HCT116 (cell line): Measurements from ENCODE around the gene GIMAP6. TPM values are rescaled to one million over a fixed set of nuclear protein-coding genes. Genes with fewer than 3 reads are reported as not detected.
"Not testable (repeated sequence)": the region's sequence is repeated elsewhere in the genome, so short reads cannot be mapped to it uniquely, and the experiment has no call there.

Experiments
- ATAC-seq: fragments of 200-7000 bp; cut with Tn5 transposase; 2 replicates; pipeline ENCODE4 v1.9.1; 2020; ENCODE audit warnings: mild to moderate bottlenecking, moderate library complexity
- Bru-seq: library from RNA; stranded (reverse); fragments of 400-500 nt; gene quantifications from one replicate; lab custom pipeline; 2021; lab: Mats Ljungman, UMichigan
- BruChase-seq, 2 experiments: library from RNA; stranded (reverse); fragments of 400-500 nt; gene quantifications; one replicate each; lab custom pipeline; 2021; lab: Mats Ljungman, UMichigan
- BruUV-seq: library from RNA; stranded (reverse); fragments of 400-500 nt; replicated peaks from 2 replicates; lab custom pipeline; 2021; lab: Mats Ljungman, UMichigan
- CTCF ChIA-PET: fragments of 300-600 bp; sonication (Branson Sonifier 250); formaldehyde crosslinking; loops from one replicate; lab custom pipeline; 2021; ENCODE audit warnings: antibody characterized with exemption; lab: Charles Lee
- POLR2A ChIA-PET: fragments of 300-600, 350-600 bp; sonication (Branson Sonifier 250); formaldehyde crosslinking; loops from one replicate; lab custom pipeline; 2021; ENCODE audit warnings: antibody characterized with exemption; lab: Charles Lee
- RAD21 ChIA-PET, 2 experiments: fragments of 300-600 bp; sonication (Branson Sonifier 250); formaldehyde crosslinking; loops; one replicate each; lab custom pipeline; 2023; ENCODE audit warnings: low total read pairs in 2 of 2; ENCODE audit not compliant: uncharacterized antibody in 2 of 2, unreplicated experiment in 2 of 2, low non-redundant PET in 1 of 2; lab: Charles Lee
- DNase-seq: peaks from one replicate; pipeline ENCODE4 v3.0.0-alpha.2; 2010; ENCODE audit warnings: low read depth, low spot score
- H2AFZ ChIP-seq: fragments of 200-600 bp; shearing (Covaris generic), sonication (generic); 2 replicates; pipeline ENCODE4 v1.6.1; 2017; ENCODE audit warnings: low read depth, mixed run types, mixed read lengths, antibody characterized with exemption, low read length; ENCODE audit not compliant: poor library complexity, severe bottlenecking
- H3K27ac ChIP-seq: 2 replicates; pipeline ENCODE4 v1.5.1; 2012; ENCODE audit warnings: low read depth, low read length
- H3K27me3 ChIP-seq: fragments of 200-600 bp; sonication (generic); 2 replicates; pipeline ENCODE4 v1.6.1; 2016; ENCODE audit warnings: mixed run types, low read length, mixed read lengths; ENCODE audit not compliant: insufficient read depth
- H3K36me3 ChIP-seq, 2 experiments: fragments of 200-500 bp in 1 of 2; fragments of 200-600 bp in 1 of 2; sonication (Bioruptor generic) in 1 of 2; sonication (generic) in 1 of 2; 2 replicates each; pipeline versions ENCODE4 v1.5.1 to v1.6.1; 2014 to 2016; ENCODE audit warnings: low read length in 2 of 2, inconsistent platforms in 1 of 2, mixed read lengths in 1 of 2, mixed run types in 1 of 2; ENCODE audit not compliant: insufficient read depth in 2 of 2, control insufficient read depth in 1 of 2
- H3K4me1 ChIP-seq, 2 experiments: fragments of 200-600 bp in 1 of 2; sonication (generic) in 1 of 2; 2 replicates each; pipeline versions ENCODE4 v1.5.1 to v1.6.1; 2012 to 2017; ENCODE audit warnings: low read length in 2 of 2, inconsistent platforms in 1 of 2, mild to moderate bottlenecking in 1 of 2, mixed read lengths in 1 of 2, mixed run types in 1 of 2, moderate library complexity in 1 of 2; ENCODE audit not compliant: insufficient read depth in 2 of 2, control insufficient read depth in 1 of 2
- H3K4me2 ChIP-seq: fragments of 200-600 bp; sonication (generic); 2 replicates; pipeline ENCODE4 v1.6.1; 2017; ENCODE audit warnings: mixed run types, low read length, mixed read lengths
- H3K4me3 ChIP-seq, 2 experiments: fragments of 200-600 bp in 1 of 2; sonication (generic) in 1 of 2; replicated peaks in 1 of 2; 2 replicates each; pipeline ENCODE4 v1.5.1; 2011 to 2016; ENCODE audit warnings: low read length in 2 of 2, control low read depth in 1 of 2, low read depth in 1 of 2, mild to moderate bottlenecking in 1 of 2, mixed read lengths in 1 of 2, mixed run types in 1 of 2
- H3K79me2 ChIP-seq: fragments of 200-600 bp; sonication (generic); 2 replicates; pipeline ENCODE4 v1.6.1; 2017; ENCODE audit warnings: mild to moderate bottlenecking, mixed run types, low read length, moderate library complexity, mixed read lengths; ENCODE audit not compliant: insufficient read depth
- H3K9ac ChIP-seq: fragments of 200-600 bp; sonication (generic); 2 replicates; pipeline ENCODE4 v1.6.1; 2016; ENCODE audit warnings: low read length, mixed read lengths
- H3K9me2 ChIP-seq: fragments of 200-600 bp; sonication (generic), shearing (Covaris generic); 2 replicates; pipeline ENCODE4 v1.6.1; 2017; ENCODE audit warnings: mixed run types, mild to moderate bottlenecking, moderate library complexity; ENCODE audit not compliant: insufficient read depth
- H3K9me3 ChIP-seq, 2 experiments: fragments of 200-500 bp in 1 of 2; fragments of 200-600 bp in 1 of 2; sonication (Bioruptor generic) in 1 of 2; sonication (generic) in 1 of 2; 2 replicates each; pipeline ENCODE4 v1.6.1; 2014 to 2017; ENCODE audit warnings: low read length in 2 of 2, mixed read lengths in 2 of 2, inconsistent platforms in 1 of 2, low read depth in 1 of 2, mild to moderate bottlenecking in 1 of 2, mixed run types in 1 of 2, moderate library complexity in 1 of 2; ENCODE audit not compliant: control insufficient read depth in 1 of 2, insufficient read depth in 1 of 2
- H4K20me1 ChIP-seq: fragments of 200-600 bp; sonication (generic), shearing (Covaris generic); 2 replicates; pipeline ENCODE4 v1.6.1; 2017; ENCODE audit warnings: mixed run types, mild to moderate bottlenecking, moderate library complexity; ENCODE audit not compliant: insufficient read depth
- CEBPB ChIP-seq: IDR thresholded peaks from 2 replicates; pipeline ENCODE4 v1.6.1; 2012; ENCODE audit warnings: low read depth
- ELF1 ChIP-seq: IDR thresholded peaks from 2 replicates; pipeline ENCODE4 v1.6.1; 2012; ENCODE audit warnings: low read depth, borderline replicate concordance
- EZH2 ChIP-seq: fragments of 200-600 bp; sonication (generic); IDR thresholded peaks from 2 replicates; pipeline ENCODE4 v1.6.1; 2017; ENCODE audit warnings: antibody characterized with exemption, mixed run types
- EZH2phosphoT487 ChIP-seq: fragments of 200-600 bp; IDR thresholded peaks from 2 replicates; pipeline ENCODE4 v1.6.1; 2018; ENCODE audit warnings: antibody characterized with exemption, borderline replicate concordance
- SP1 ChIP-seq: IDR thresholded peaks from 2 replicates; pipeline ENCODE4 v1.6.1; 2012; ENCODE audit warnings: low read depth
- YY1 ChIP-seq: IDR thresholded peaks from 2 replicates; pipeline ENCODE4 v1.6.1; 2011; ENCODE audit warnings: low read length, low read depth, moderate library complexity, mild to moderate bottlenecking; ENCODE audit not compliant: insufficient replicate concordance; ENCODE audit errors: extremely low read depth
- ZBTB33 ChIP-seq: IDR thresholded peaks from 2 replicates; pipeline ENCODE4 v1.6.1; 2011; ENCODE audit warnings: mild to moderate bottlenecking, low read length, moderate library complexity; ENCODE audit not compliant: insufficient replicate concordance; ENCODE audit errors: extremely low read depth
- ZNF274 ChIP-seq: fragments of 200-500 bp; sonication (Bioruptor generic); IDR thresholded peaks from 2 replicates; pipeline ENCODE4 v1.6.1; 2014; ENCODE audit warnings: mild to moderate bottlenecking, low read depth, low read length, inconsistent platforms
- intact Hi-C: fragments of 100-400 bp; cut with micrococcal nuclease; formaldehyde crosslinking; loops from 2 replicates; pipeline ENCODE4 v1.10.0; 2022
- long read RNA-seq: library from polyadenylated mRNA; unstranded; transcript quantifications from one replicate; pipeline ENCODE4 v2.0.0, GENCODE V29; 2021; ENCODE audit not compliant: unreplicated experiment
- polyA plus RNA-seq: library from polyadenylated mRNA; unstranded; fragments of >200 nt; gene quantifications from 2 replicates; pipeline ENCODE4 v1.2.1, GENCODE V29; 2012; ENCODE audit warnings: missing spikeins
- total RNA-seq: library from RNA; stranded (reverse); gene quantifications from one replicate; pipeline ENCODE4 v1.2.1, GENCODE V29; 2021; ENCODE audit not compliant: unreplicated experiment
- TF ChIP-seq, protein P1 (sequence below), 3 experiments: fragments of 200-600 bp in 1 of 3; sonication (generic) in 1 of 3; IDR thresholded peaks in 2 of 3; conservative IDR thresholded peaks in 1 of 3; 2 replicates each; pipeline ENCODE4 v1.5.1; 2012 to 2017; ENCODE audit warnings: low read depth in 2 of 3, low read length in 2 of 3, antibody characterized with exemption in 1 of 3, borderline replicate concordance in 1 of 3, control low read depth in 1 of 3, mild to moderate bottlenecking in 1 of 3, mixed read lengths in 1 of 3, mixed run types in 1 of 3, moderate library complexity in 1 of 3; ENCODE audit not compliant: insufficient read depth in 1 of 3

The GIMAP6 gene
- 0.12 TPM for total RNA-seq
- not detected in 2 replicates for polyA plus RNA-seq
- Bru-seq, nascent RNA, result percentile 9 among the genes with signal in this experiment
- not detected for BruChase-seq, experiment 1, labeled RNA remaining after a 6-hour chase
- not detected for BruChase-seq, experiment 2, labeled RNA remaining after a 2-hour chase
- long read RNA-seq, result 0 reads

- DNase-seq (no peak), ATAC-seq (no peak)
- Histone ChIP-seq H3K4me3 (no peak within 1 kb of the TSS), H3K4me2 (no peak within 1 kb of the TSS), H4K20me1 (no peaks in the 10 kb centered on the region), H3K79me2 (no peaks in the 10 kb centered on the region), H3K9ac (no peak within 1 kb of the TSS), H3K36me3 (no peaks in the 10 kb centered on the region), H3K27me3 (no peaks in the 10 kb centered on the region), H3K4me1 (no peaks in the 10 kb centered on the region), H3K9me2 (no peaks in the 10 kb centered on the region), H3K9me3 (no peaks in the 10 kb centered on the region), H3K27ac (no peak within 1 kb of the TSS), H2AFZ (no peak within 1 kb of the TSS)
- intact Hi-C loops, result no loop called here
- ChIA-PET CTCF (no interaction called here), RAD21 (no interaction called here), POLR2A (no interaction called here)
- TF ChIP-seq ELF1 (no peak), ZNF274 (no peak), EZH2phosphoT487 (no peak), EZH2 (no peak), SP1 (no peak), ZBTB33 (no peak), YY1 (no peak), CEBPB (no peak)
- TF ChIP-seq, protein P1, sequence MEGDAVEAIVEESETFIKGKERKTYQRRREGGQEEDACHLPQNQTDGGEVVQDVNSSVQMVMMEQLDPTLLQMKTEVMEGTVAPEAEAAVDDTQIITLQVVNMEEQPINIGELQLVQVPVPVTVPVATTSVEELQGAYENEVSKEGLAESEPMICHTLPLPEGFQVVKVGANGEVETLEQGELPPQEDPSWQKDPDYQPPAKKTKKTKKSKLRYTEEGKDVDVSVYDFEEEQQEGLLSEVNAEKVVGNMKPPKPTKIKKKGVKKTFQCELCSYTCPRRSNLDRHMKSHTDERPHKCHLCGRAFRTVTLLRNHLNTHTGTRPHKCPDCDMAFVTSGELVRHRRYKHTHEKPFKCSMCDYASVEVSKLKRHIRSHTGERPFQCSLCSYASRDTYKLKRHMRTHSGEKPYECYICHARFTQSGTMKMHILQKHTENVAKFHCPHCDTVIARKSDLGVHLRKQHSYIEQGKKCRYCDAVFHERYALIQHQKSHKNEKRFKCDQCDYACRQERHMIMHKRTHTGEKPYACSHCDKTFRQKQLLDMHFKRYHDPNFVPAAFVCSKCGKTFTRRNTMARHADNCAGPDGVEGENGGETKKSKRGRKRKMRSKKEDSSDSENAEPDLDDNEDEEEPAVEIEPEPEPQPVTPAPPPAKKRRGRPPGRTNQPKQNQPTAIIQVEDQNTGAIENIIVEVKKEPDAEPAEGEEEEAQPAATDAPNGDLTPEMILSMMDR (IDR thresholded peaks at IDR 0.05 in 2 of 3, conservative IDR thresholded peaks at IDR 0.05 in 1 of 3; ENCODE audit: borderline replicate concordance in 1 of 3, insufficient read depth in 1 of 3, low read depth in 2 of 3, low read length in 2 of 3), result no peak
- BruUV-seq, result no TSS peak
Observed at GRCh38 chr7:150631866-150632864, at the start of gene GIMAP6. Gene GIMAP6, minus strand, starts transcription at chr7:150632385. Its CDS starts 2,243 bp downstream, at chr7:150630142.

GRCh38 chr7:150680364-150680763, 48.2 kb upstream of the GIMAP6 start:
- H2AFZ ChIP-seq, H3K79me2 ChIP-seq, H3K27me3 ChIP-seq, H3K4me3 ChIP-seq, H3K4me2 ChIP-seq, H4K20me1 ChIP-seq, H3K9ac ChIP-seq, intact Hi-C loops, BruUV-seq, H3K9me2 ChIP-seq, ATAC-seq, POLR2A ChIA-PET, H3K36me3 ChIP-seq, CTCF ChIA-PET, H3K4me1 ChIP-seq, H3K27ac ChIP-seq, RAD21 ChIA-PET, DNase-seq, H3K9me3 ChIP-seq: not testable (repeated sequence)
